ENCODE results near the gene PPP6R1. TPM values are rescaled to one million over a fixed set of nuclear protein-coding genes. Genes with fewer than 3 reads are reported as not detected.

Gene PPP6R1
- total RNA-seq, 2 experiments from 2014 or later, result 172 to 182 TPM

DNA sequence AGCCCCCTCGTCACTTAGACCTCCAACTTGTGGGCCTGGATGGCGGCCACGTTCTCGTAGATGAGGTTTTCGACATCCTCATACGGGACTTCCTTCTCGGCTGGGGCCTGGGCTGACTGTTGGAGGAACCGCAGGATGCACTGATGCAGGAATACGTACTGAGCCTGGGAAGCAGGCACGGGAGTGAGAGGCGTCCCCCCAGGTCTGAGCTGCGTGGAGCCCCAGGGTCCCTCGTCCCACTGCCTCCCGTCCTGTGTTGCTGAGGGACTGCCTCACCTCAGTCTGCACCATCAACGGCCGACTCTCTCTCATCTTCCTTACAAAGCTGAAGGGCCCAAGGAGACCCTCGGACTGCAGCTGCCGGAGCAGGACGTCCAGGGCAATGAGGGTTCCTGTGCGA, 77.1 kb downstream of the PPP6R1 start:
- Mint-ChIP-seq H3K9me3 (no peaks in the 10 kb centered on the region), H3K4me3 (no peak overlapping the region), H3K27ac (no peak overlapping the region), H3K4me1 (ENCODE audit: low read depth) (peaks cover 23% of the 10 kb centered on the region), H3K36me3 (ENCODE audit: low read depth) (no peaks in the 10 kb centered on the region), H3K27me3 (peaks cover 68% of the 10 kb centered on the region)
- ChIA-PET POLR2A (no interaction called here), CTCF (no interaction called here)
- Histone ChIP-seq H3K4me1 (ENCODE audit: insufficient read depth, low read length) (peaks cover 27% of the 10 kb centered on the region), H3K27ac (ENCODE audit: low read depth in 1 of 2, low read length in 2 of 2) (no peak overlapping the region), H3K36me3 (ENCODE audit: insufficient read depth, low read length) (no peaks in the 10 kb centered on the region), H3K9me3 (ENCODE audit: control insufficient read depth in 1 of 2, insufficient read depth in 1 of 2, low read length in 2 of 2) (peaks cover 0 to 32% of the 10 kb centered on the region in 2 experiments), H3K4me3 (ENCODE audit: low read length) (no peak overlapping the region), H3K27me3 (ENCODE audit: control insufficient read depth in 1 of 2, insufficient read depth in 2 of 2, low read length in 2 of 2) (peaks cover 52 to 54% of the 10 kb centered on the region in 2 experiments)
- DNase-seq, result no peak
- intact Hi-C loops (cut with DNase I, micrococcal nuclease), result no loop called here
- TF ChIP-seq, protein P1, sequence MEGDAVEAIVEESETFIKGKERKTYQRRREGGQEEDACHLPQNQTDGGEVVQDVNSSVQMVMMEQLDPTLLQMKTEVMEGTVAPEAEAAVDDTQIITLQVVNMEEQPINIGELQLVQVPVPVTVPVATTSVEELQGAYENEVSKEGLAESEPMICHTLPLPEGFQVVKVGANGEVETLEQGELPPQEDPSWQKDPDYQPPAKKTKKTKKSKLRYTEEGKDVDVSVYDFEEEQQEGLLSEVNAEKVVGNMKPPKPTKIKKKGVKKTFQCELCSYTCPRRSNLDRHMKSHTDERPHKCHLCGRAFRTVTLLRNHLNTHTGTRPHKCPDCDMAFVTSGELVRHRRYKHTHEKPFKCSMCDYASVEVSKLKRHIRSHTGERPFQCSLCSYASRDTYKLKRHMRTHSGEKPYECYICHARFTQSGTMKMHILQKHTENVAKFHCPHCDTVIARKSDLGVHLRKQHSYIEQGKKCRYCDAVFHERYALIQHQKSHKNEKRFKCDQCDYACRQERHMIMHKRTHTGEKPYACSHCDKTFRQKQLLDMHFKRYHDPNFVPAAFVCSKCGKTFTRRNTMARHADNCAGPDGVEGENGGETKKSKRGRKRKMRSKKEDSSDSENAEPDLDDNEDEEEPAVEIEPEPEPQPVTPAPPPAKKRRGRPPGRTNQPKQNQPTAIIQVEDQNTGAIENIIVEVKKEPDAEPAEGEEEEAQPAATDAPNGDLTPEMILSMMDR (IDR thresholded peaks at IDR 0.05), result no peak
- ATAC-seq (ENCODE audit: poor library complexity), result no peak

Small RNAs within 50 kb of the gene (microRNA-seq; reads per million reads assigned to microRNA genes)
- gene MIR6802 (ENCODE audit: borderline microRNAs expressed, borderline replicate concordance), result 1.8 reads per million
- gene MIR6803 (ENCODE audit: borderline microRNAs expressed, borderline replicate concordance), result 13.6 reads per million, percentile 45 among the genes with 10 or more reads in this experiment
- 1.4 reads per million for gene MIR6804 (ENCODE audit: borderline microRNAs expressed, borderline replicate concordance)

Other genes with a start within 250 kb of the PPP6R1 start
- under 1 TPM; 0.38 to 0.47 TPM for gene GP6, start 220.8 kb downstream of the PPP6R1 start, total RNA-seq
- 1 to 10 TPM; 7.4 to 8.8 TPM for gene RDH13, start 195.9 kb downstream of the PPP6R1 start, total RNA-seq
- gene EPS8L1, start 183.1 kb downstream of the PPP6R1 start, total RNA-seq, result 1 to 10 TPM; 2.0 to 2.2 TPM
- gene PPP1R12C, start 141.4 kb downstream of the PPP6R1 start, total RNA-seq, result 100 to 1,000 TPM; 123 to 136 TPM
- not detected for gene TNNT1, start 109.8 kb downstream of the PPP6R1 start, total RNA-seq
- gene TNNI3, start 101.3 kb downstream of the PPP6R1 start, total RNA-seq, result not detected
- not detected for gene DNAAF3, start 92.4 kb downstream of the PPP6R1 start, total RNA-seq
- gene SYT5, start 78.7 kb downstream of the PPP6R1 start, total RNA-seq, result under 1 TPM; 0.41 to 0.56 TPM
- gene PTPRH, start 49.5 kb downstream of the PPP6R1 start, total RNA-seq, result not detected
- 10 to 100 TPM; 11.7 to 11.8 TPM for gene TMEM86B, start 30.3 kb downstream of the PPP6R1 start, total RNA-seq
- gene HSPBP1, start 21.1 kb upstream of the PPP6R1 start, total RNA-seq, result 10 to 100 TPM; 14.3 to 15.1 TPM
- 1 to 10 TPM; 2.6 to 2.7 TPM for gene BRSK1, start 25.0 kb upstream of the PPP6R1 start, total RNA-seq
- gene TMEM150B, start 66.3 kb upstream of the PPP6R1 start, total RNA-seq, result not detected
- gene KMT5C, start 80.9 kb upstream of the PPP6R1 start, total RNA-seq, result 100 to 1,000 TPM; 113 to 115 TPM
- gene COX6B2, start 95.7 kb upstream of the PPP6R1 start, total RNA-seq, result under 1 TPM in 1 of 2 experiments, not detected in 1; 0.28 TPM
- under 1 TPM in 1 of 2 experiments, not detected in 1; 0.08 TPM for gene GARIN5B, start 104.2 kb upstream of the PPP6R1 start, total RNA-seq
- gene IL11, start 111.4 kb upstream of the PPP6R1 start, total RNA-seq, result under 1 TPM; 0.22 to 0.92 TPM
- not detected for gene TMEM190, start 117.8 kb upstream of the PPP6R1 start, total RNA-seq
- 10 to 100 TPM; 14.2 to 14.3 TPM for gene TMEM238, start 125.3 kb upstream of the PPP6R1 start, total RNA-seq
- 1,000 to 10,000 TPM; 3,995 to 4,178 TPM for gene RPL28, start 126.9 kb upstream of the PPP6R1 start, total RNA-seq
- 10 to 100 TPM; 50.9 to 62.9 TPM for gene UBE2S, start 148.8 kb upstream of the PPP6R1 start, total RNA-seq
- gene SHISA7, start 184.3 kb upstream of the PPP6R1 start, total RNA-seq, result not detected
- 1 to 10 TPM; 1.5 to 2.2 TPM for gene ISOC2, start 202.6 kb upstream of the PPP6R1 start, total RNA-seq
- gene C19orf85, start 205.7 kb upstream of the PPP6R1 start, total RNA-seq, result not detected
- 10 to 100 TPM; 26.6 to 27.2 TPM for gene ZNF628, start 217.6 kb upstream of the PPP6R1 start, total RNA-seq
- 10 to 100 TPM; 10.5 to 14.7 TPM for gene NAT14, start 226.2 kb upstream of the PPP6R1 start, total RNA-seq
- 1 to 10 TPM in 1 of 2 experiments, under 1 TPM in 1; 0.42 to 1.3 TPM for gene SSC5D, start 229.4 kb upstream of the PPP6R1 start, total RNA-seq

Data from CD4-positive, alpha-beta T cell (primary cell).